Erythroblast (primary cell): ENCODE data around the gene PDE4D.
"Not testable (repeated sequence)": the region's sequence is repeated elsewhere in the genome, so short reads cannot be mapped to it uniquely, and the experiment has no call there.

ENCODE experiments used
- DNase-seq, 2 experiments: peaks; one replicate each; lab custom pipeline; 2025; lab: John Stamatoyannopoulos, UW
- GATA1 ChIP-seq: IDR thresholded peaks from 2 replicates; pipeline ENCODE4 v1.6.1; 2011; ENCODE audit warnings: low read depth, mild to moderate bottlenecking, control low read depth, low read length, moderate library complexity
- POLR2A ChIP-seq: IDR thresholded peaks from 2 replicates; pipeline ENCODE4 v1.6.1; 2011; ENCODE audit warnings: mild to moderate bottlenecking, low read length

Gene PDE4D

DNA sequence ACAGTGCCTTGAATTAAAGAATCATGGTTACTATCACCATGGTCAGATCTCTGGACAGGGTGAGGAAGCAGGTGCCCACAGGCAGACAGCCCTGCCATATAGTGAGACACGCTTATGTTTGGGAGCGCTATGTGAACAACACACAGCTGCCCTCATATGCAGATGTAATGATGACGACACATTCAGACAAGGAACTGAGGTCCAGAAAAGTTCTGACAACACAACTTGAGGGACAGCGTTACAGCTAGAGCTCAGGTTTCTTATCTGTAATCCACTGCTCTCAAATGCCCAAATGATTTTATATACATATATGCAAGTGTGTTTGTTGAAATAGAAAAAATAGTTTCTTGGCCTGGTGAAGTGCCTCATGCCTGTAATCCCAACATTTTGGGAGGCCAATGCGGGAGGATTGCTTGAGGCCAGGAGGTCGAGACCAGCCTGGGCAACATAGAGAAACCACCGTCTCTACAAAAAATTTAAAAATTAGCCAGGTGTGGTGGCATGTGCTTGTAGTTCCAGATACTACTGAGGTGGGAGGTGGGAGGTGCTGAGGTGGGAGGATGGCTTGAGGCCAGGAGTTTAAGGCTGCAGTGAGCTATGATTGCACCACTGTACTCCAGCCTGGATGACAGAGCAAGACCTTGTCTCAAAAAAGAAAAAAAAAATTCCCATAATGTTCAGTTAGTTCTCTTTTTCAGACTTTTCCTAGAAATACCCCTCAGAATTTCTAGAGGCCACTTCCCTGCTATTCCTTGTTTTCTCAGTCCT, 887.4 kb downstream of the PDE4D start:
- TF ChIP-seq GATA1: no peak
- TF ChIP-seq POLR2A: no peak
- DNase-seq: no peak

GRCh38 chr5:59003641-59004040, 889.9 kb downstream of the PDE4D start:
- TF ChIP-seq GATA1 (no peak), POLR2A (no peak)
- no peak for DNase-seq

GRCh38 chr5:59003124-59003523, 890.4 kb downstream of the PDE4D start:
- TF ChIP-seq POLR2A (no peak), GATA1 (no peak)
- no peak for DNase-seq

DNA sequence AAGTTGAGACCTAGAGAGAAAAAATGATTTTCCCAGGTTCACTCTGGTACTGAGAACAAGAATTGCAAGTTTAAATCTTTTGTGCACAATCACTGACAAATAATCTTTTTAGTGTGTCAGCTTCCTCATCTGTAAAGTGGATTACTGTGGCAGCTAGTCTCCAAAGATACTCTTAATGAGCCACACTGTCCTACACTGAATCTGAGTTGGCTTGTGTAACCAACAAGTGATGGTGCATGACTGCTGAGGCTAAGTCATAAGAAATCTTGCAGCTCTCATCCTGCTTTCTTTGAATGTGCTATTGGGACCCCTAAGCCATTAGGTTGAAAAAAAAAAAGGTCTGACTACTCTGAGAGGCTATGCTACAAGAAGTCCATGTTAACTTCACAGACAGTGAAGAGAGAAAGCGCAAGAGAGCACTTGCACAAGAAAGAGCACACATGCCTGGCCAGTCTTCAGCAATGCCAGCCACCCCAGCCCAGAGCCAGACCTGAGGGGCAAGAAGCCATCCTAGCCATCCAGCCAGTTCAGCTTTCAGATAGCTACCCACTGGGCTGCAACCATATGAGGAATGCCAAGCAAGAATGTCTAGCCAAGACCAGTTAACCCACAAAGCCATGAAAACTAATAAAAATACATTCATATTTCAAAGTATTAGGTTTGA, 891.2 kb downstream of the PDE4D start:
- TF ChIP-seq GATA1 (no peak), POLR2A (no peak)
- DNase-seq: no peak

- DNase-seq: no peak
- TF ChIP-seq GATA1 (no peak), POLR2A (no peak)
Observed at GRCh38 chr5:59001716-59002115, 891.8 kb downstream of the PDE4D start.

DNA sequence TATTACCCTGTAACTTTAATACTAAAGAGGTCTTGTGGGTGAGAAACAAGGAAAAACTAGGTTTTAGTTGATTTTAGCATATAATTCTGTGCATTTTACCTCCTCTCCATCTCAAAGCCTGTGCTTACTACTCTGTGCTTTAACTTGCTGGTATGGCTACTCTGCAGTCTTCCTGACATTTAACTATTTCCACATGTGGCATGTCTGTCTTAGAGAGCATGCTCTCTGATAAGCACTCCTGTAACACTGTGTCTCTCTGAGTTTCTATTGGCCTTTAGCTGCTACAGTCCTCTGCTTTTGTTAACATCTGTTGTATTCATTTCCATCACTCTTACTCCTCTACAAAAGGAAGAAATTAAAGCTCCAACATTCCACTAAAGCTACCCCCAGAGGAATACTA, 892.4 kb downstream of the PDE4D start:
- no peak for DNase-seq
- TF ChIP-seq POLR2A (no peak), GATA1 (no peak)

DNA sequence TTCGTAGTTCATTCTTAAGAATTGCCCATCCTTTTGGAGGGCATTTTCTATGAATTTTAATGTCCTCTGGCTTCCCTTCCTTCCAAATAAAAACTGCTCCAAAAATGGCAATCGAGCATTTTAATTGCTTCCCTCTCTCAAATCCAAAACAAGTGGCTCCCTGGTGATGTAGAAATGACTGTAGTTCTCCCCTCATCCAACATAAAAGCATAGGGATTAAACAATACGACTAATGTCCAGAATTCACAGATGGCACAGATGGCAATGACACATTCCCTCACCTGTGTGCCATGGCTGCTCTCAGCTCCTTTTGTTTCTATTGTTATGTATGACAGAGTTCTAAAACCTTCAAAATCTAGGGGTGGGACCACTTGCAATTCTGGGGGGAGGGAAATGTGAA, 893.3 kb downstream of the PDE4D start:
- no peak for TF ChIP-seq POLR2A
- TF ChIP-seq GATA1: no peak
- no peak for DNase-seq

DNA sequence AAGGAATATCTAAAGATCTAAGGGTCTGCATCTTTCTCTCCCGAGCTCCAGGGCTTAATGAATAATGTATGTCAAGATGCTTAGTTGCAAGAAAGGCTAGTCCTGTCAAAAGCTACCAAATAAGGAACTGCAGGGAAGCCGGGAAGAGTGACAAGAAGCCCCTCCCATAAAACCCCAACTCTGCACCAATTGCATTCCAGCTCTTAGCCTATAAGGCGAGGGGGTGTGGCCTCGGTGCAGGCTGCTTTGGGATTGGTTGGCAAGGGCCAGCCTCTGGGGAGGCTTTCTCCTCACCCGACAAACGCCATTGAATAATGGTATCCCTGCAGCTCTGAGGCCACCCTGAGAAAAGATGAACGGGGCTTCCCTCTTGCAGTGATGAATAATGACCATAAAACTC, 893.7 kb downstream of the PDE4D start:
- DNase-seq: no peak
- TF ChIP-seq POLR2A (no peak), GATA1 (no peak)

- TF ChIP-seq GATA1 (no peak), POLR2A (no peak)
- no peak for DNase-seq
Observed at GRCh38 chr5:58998544-58998943, 895.0 kb downstream of the PDE4D start.

GRCh38 chr5:58995779-58996178, 897.7 kb downstream of the PDE4D start:
- DNase-seq: not testable (repeated sequence)

GRCh38 chr5:58993461-58993860, 900.1 kb downstream of the PDE4D start:
- TF ChIP-seq GATA1 (no peak), POLR2A (no peak)
- DNase-seq: no peak

DNA sequence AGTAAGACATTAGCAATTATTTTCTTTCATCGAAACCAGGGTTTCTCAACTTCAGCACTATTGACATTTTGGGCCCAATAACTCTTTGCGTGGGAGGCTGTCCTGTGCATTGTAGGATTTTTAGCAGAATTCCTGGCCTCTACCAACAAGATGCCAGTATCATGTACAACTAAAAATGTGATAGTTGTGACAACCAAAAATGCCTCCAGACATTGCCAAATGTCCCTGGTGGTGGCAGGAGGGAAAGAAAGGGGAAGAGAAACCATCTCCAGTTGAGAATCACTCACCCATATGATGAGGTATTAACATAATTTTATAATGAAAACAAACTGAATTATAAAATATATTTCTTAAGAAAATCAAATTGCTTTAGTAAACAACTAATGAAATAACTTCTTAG, 904.6 kb downstream of the PDE4D start:
- no peak for DNase-seq
- TF ChIP-seq POLR2A (no peak), GATA1 (no peak)

- TF ChIP-seq POLR2A (no peak), GATA1 (no peak)
- DNase-seq: no peak
Observed at GRCh38 chr5:58987193-58987592, 906.3 kb downstream of the PDE4D start.

GRCh38 chr5:58986281-58986680, 907.2 kb downstream of the PDE4D start:
- no peak for TF ChIP-seq GATA1
- no peak for TF ChIP-seq POLR2A
- DNase-seq: no peak

DNA sequence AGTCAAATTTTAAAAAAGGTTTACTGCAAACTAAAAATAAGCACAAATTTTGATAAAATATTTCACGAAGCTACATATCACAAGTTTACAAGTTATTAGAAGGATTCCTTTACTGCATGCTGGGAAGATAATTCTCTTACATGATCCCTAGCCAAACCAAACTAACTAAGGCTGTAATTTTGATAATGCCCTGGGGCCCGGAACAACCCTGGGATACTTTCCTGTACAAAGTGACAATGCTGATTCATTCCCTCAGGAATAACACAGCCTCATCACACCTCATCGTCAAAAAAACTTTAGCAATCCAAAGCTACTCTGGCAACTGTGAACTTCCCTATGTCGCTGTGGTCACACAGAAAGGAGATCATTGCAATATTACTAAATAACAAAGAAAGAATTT, 907.8 kb downstream of the PDE4D start:
- DNase-seq: no peak
- TF ChIP-seq POLR2A: no peak
- TF ChIP-seq GATA1: no peak
